Tibial nerve (tissue), 4 donors: Measurements from ENCODE around the gene FLNA. TPM values are rescaled to one million over a fixed set of nuclear protein-coding genes. Genes with fewer than 3 reads are reported as not detected.
A peak's percentile ranks its signal among the peaks of the same experiment; 100 is the strongest.

Experiments
- DNase-seq, 2 donors: peaks; one replicate each; pipeline ENCODE4 v3.0.0-alpha.2; 2019; ENCODE audit warnings: low spot score in 2 of 2
- H3K27ac ChIP-seq, 4 donors: fragments of 200-600 bp; sonication (generic) in 3 of 4; one replicate each; pipeline ENCODE4 v1.5.1; 2017 to 2019; ENCODE audit warnings: mild to moderate bottlenecking in 1 of 4
- H3K27me3 ChIP-seq, 2 donors: fragments of 200-600 bp; sonication (generic) in 1 of 2; one replicate each; pipeline versions ENCODE4 v1.5.1 to v1.6.0; 2017 to 2019
- H3K36me3 ChIP-seq, 3 donors: fragments of 200-600 bp; sonication (generic); one replicate each; pipeline ENCODE4 v1.5.1; 2018 to 2019
- H3K4me1 ChIP-seq, 4 donors: fragments of 200-600 bp; sonication (generic) in 3 of 4; one replicate each; pipeline ENCODE4 v1.5.1; 2017 to 2019
- H3K4me3 ChIP-seq, 4 donors: fragments of 200-600 bp; sonication (generic) in 3 of 4; one replicate each; pipeline ENCODE4 v1.5.1; 2017 to 2019; ENCODE audit warnings: mild to moderate bottlenecking in 1 of 4, moderate library complexity in 1 of 4
- H3K9me3 ChIP-seq, 4 donors: fragments of 200-600 bp; sonication (generic) in 3 of 4; one replicate each; pipeline ENCODE4 v1.5.1; 2017 to 2019
- EP300 ChIP-seq, 2 donors: sonication (generic); formaldehyde crosslinking; IDR thresholded peaks; one replicate each; pipeline ENCODE4 v1.6.1; 2017; ENCODE audit warnings: antibody characterized with exemption in 2 of 2, mild to moderate bottlenecking in 1 of 2
- POLR2A ChIP-seq, 2 donors: fragments of 450-650 bp; IDR thresholded peaks; one replicate each; pipeline ENCODE4 v1.6.1; 2017; ENCODE audit warnings: antibody characterized with exemption in 2 of 2, mild to moderate bottlenecking in 2 of 2, moderate library complexity in 2 of 2
- WGBS, 2 donors: methylation state at CpG; one replicate each; pipeline ENCODE4 v1.1.5; 2018; 5-methylcytosine and 5-hydroxymethylcytosine counted together
- total RNA-seq, 4 donors: library from RNA; depleted of rRNA; stranded (reverse); fragments of >200 nt; gene quantifications; one replicate each; pipeline ENCODE4 v1.1.0, GENCODE V29; 2016
- TF ChIP-seq, protein P1 (sequence below), 5 experiments: fragments of 200-600 bp in 3 of 5; fragments of 450-650 bp in 2 of 5; sonication (generic) in 3 of 5; IDR thresholded peaks; one replicate each; pipeline ENCODE4 v1.5.1; 2016 to 2019; ENCODE audit warnings: antibody characterized with exemption in 5 of 5, mild to moderate bottlenecking in 3 of 5, moderate library complexity in 2 of 5

FLNA gene, protein sequence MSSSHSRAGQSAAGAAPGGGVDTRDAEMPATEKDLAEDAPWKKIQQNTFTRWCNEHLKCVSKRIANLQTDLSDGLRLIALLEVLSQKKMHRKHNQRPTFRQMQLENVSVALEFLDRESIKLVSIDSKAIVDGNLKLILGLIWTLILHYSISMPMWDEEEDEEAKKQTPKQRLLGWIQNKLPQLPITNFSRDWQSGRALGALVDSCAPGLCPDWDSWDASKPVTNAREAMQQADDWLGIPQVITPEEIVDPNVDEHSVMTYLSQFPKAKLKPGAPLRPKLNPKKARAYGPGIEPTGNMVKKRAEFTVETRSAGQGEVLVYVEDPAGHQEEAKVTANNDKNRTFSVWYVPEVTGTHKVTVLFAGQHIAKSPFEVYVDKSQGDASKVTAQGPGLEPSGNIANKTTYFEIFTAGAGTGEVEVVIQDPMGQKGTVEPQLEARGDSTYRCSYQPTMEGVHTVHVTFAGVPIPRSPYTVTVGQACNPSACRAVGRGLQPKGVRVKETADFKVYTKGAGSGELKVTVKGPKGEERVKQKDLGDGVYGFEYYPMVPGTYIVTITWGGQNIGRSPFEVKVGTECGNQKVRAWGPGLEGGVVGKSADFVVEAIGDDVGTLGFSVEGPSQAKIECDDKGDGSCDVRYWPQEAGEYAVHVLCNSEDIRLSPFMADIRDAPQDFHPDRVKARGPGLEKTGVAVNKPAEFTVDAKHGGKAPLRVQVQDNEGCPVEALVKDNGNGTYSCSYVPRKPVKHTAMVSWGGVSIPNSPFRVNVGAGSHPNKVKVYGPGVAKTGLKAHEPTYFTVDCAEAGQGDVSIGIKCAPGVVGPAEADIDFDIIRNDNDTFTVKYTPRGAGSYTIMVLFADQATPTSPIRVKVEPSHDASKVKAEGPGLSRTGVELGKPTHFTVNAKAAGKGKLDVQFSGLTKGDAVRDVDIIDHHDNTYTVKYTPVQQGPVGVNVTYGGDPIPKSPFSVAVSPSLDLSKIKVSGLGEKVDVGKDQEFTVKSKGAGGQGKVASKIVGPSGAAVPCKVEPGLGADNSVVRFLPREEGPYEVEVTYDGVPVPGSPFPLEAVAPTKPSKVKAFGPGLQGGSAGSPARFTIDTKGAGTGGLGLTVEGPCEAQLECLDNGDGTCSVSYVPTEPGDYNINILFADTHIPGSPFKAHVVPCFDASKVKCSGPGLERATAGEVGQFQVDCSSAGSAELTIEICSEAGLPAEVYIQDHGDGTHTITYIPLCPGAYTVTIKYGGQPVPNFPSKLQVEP (N-terminal part only)
- 1,000 to 10,000 TPM in 3 of 4 donors, 100 to 1,000 TPM in 1; 995 to 1,349 (median 1,139) TPM for total RNA-seq

GRCh38 chrX:154374313-154375155, at the start of gene FLNA:
Gene FLNA (minus strand): TSS chrX:154374634. CDS start chrX:154371245, 3,389 bp downstream.
- DNase-seq: no peak
- 53 to 61% methylated on average over 5 to 57 of the region's 95 CpGs for WGBS, 2 donors
- peak within 1 kb of the TSS; percentile 32 to 97 (median 78) for H3K27ac ChIP-seq

DNA sequence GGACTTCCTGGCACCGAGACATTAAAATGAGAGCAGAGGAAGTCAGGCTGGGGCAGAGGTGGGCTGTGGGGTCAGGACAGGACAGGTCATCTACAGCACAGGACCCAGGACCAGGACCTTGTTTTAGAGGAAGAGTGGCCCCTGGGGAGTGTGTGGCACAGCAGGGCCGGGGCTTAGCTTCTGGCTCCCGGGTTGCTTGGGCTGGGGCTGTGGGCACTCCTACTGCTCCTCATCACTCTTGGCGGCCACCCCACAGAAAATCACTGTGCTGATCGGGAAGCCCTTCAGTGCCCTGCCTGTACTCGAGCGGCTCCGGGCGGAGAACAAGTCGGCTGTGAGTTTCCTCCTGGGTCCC, 45.9 kb upstream of the FLNA start:
- no peaks in the 10 kb centered on the region for H3K27me3 ChIP-seq
- no peaks in the 10 kb centered on the region for H3K9me3 ChIP-seq
- no peak overlapping the region for H3K4me3 ChIP-seq
- peak overlapping the region in 1 of 4 donors; percentile 63 for H3K27ac ChIP-seq
- no peaks in the 10 kb centered on the region for H3K4me1 ChIP-seq
- peaks cover 0 to 20% (median 2%) of the 10 kb centered on the region in 3 donors for H3K36me3 ChIP-seq
- no peak for DNase-seq
- WGBS, 2 donors: 76 to 91% methylated on average over 5 to 10 of the region's 10 CpGs
- TF ChIP-seq EP300 (IDR thresholded peaks at IDR 0.05) (no peak), POLR2A (IDR thresholded peaks at IDR 0.05) (no peak)
- TF ChIP-seq, protein P1, sequence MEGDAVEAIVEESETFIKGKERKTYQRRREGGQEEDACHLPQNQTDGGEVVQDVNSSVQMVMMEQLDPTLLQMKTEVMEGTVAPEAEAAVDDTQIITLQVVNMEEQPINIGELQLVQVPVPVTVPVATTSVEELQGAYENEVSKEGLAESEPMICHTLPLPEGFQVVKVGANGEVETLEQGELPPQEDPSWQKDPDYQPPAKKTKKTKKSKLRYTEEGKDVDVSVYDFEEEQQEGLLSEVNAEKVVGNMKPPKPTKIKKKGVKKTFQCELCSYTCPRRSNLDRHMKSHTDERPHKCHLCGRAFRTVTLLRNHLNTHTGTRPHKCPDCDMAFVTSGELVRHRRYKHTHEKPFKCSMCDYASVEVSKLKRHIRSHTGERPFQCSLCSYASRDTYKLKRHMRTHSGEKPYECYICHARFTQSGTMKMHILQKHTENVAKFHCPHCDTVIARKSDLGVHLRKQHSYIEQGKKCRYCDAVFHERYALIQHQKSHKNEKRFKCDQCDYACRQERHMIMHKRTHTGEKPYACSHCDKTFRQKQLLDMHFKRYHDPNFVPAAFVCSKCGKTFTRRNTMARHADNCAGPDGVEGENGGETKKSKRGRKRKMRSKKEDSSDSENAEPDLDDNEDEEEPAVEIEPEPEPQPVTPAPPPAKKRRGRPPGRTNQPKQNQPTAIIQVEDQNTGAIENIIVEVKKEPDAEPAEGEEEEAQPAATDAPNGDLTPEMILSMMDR (IDR thresholded peaks at IDR 0.05): no peak

More at GRCh38 chrX:154374313-154375155, at the start of gene FLNA:
- H3K4me3 ChIP-seq: peak within 1 kb of the TSS; percentile 17 to 83 (median 26)
- H3K27me3 ChIP-seq: no peaks in the 10 kb centered on the region
- peaks cover 0 to 34% (median 6%) of the 10 kb centered on the region in 4 donors for H3K4me1 ChIP-seq
- H3K36me3 ChIP-seq: no peaks in the 10 kb centered on the region
- no peaks in the 10 kb centered on the region for H3K9me3 ChIP-seq
- TF ChIP-seq, protein P1 (IDR thresholded peaks at IDR 0.05): peak in 2 of 5 experiments; percentile 8 to 34
- TF ChIP-seq EP300 (IDR thresholded peaks at IDR 0.05) (peak in 1 of 2 donors; percentile 9), POLR2A (IDR thresholded peaks at IDR 0.05) (peak in 1 of 2 donors; percentile 31)

- TF ChIP-seq EP300 (IDR thresholded peaks at IDR 0.05) (no peak), POLR2A (IDR thresholded peaks at IDR 0.05) (no peak)
- TF ChIP-seq, protein P1 (IDR thresholded peaks at IDR 0.05): no peak
- H3K4me1 ChIP-seq: no peaks in the 10 kb centered on the region
- H3K4me3 ChIP-seq: no peak overlapping the region
- H3K9me3 ChIP-seq: no peaks in the 10 kb centered on the region
- peak overlapping the region in 1 of 4 donors; percentile 63 for H3K27ac ChIP-seq
- WGBS, 2 donors: 50 to 73% methylated on average over 1 to 19 of the region's 19 CpGs
- DNase-seq: no peak
- H3K27me3 ChIP-seq: no peaks in the 10 kb centered on the region
- peaks cover 0 to 20% (median 2%) of the 10 kb centered on the region in 3 donors for H3K36me3 ChIP-seq
Observed at GRCh38 chrX:154419688-154420401, 45.4 kb upstream of the FLNA start.

DNA sequence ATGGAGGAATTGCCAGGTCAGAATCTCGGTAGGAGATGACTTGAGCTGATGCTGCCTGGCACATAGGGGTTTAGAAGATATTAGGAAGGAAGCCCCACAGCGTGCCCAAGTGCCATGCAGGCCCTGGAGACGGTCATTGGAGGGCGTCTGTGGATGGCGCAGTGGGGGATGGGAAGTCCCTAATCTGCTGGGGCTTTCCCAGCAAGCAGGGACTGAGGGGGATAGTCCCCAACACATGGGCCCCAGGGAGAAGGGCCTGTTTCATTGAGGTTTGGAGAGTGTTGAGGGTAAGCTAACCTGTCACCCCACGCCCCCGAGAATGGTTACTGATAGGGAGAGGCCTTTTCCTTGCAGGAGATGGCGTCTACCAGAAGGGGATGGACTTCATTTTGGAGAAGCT, 44.8 kb upstream of the FLNA start:
- H3K27ac ChIP-seq: peak overlapping the region in 1 of 4 donors; percentile 63

More for the DNA sequence above, 44.8 kb upstream of the FLNA start:
- H3K4me1 ChIP-seq: no peaks in the 10 kb centered on the region
- WGBS, 2 donors: 85 to 90% methylated on average over 5 to 8 of the region's 8 CpGs
- TF ChIP-seq EP300 (IDR thresholded peaks at IDR 0.05) (no peak), POLR2A (IDR thresholded peaks at IDR 0.05) (no peak)
- TF ChIP-seq, protein P1 (IDR thresholded peaks at IDR 0.05): no peak
- no peak for DNase-seq
- peaks cover 0 to 20% (median 2%) of the 10 kb centered on the region in 3 donors for H3K36me3 ChIP-seq
- H3K27me3 ChIP-seq: no peaks in the 10 kb centered on the region
- no peak overlapping the region for H3K4me3 ChIP-seq
- H3K9me3 ChIP-seq: no peaks in the 10 kb centered on the region
